ENCODE measurements around the gene ESRRB.

Gene ESRRB

GRCh38 chr14:76375947-76376404 is at the start of gene ESRRB:
Gene ESRRB, plus strand, starts transcription at chr14:76376137. Its CDS starts 265 bp downstream, at chr14:76376402.
- no peak for DNase-seq (ENCODE audit: low read depth)

GRCh38 chr14:76326918-76327689 is 48.8 kb upstream of the ESRRB start:
- no peak for DNase-seq (ENCODE audit: low read depth)

GRCh38 chr14:76328457-76329137 is 47.3 kb upstream of the ESRRB start:
- no peak for DNase-seq (ENCODE audit: low read depth)

DNA sequence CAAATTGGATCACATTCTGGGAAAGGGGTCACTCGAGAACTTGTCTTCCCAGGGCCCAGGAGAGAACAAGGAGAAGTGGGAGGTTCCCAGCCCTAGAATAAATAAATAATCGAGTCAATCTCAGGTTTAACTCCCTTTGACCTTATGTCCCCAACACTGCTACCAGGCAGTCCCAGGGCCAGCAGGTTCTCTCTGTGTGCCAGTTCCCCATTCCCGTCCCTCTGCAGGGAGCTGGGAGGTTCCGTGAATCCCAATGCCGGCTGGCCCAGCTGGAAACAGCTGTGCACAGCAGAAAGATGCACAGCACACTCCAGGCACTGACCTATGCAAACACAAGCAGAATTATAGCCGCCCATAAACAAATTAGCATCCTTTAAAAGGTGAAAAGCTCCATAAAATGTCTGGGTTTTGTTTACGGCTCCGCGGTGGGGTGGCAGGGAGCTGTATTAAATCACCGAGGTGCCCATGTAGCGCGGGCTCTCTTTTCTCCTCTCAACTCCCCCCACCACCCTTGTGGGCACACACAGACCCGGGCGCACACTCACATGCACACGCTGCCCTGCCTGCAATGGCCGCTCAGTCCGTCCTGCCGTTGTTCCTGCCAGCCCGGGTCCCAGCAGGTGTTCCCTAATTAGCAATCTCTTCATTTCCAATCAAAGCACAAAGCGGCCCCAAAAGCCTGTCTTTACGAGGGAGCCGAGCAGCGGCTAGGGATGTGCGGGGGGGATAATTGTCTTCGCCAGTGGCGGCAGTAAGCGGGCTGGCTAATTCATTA is 46.6 kb upstream of the ESRRB start:
- no peak for DNase-seq (ENCODE audit: low read depth)

DNA sequence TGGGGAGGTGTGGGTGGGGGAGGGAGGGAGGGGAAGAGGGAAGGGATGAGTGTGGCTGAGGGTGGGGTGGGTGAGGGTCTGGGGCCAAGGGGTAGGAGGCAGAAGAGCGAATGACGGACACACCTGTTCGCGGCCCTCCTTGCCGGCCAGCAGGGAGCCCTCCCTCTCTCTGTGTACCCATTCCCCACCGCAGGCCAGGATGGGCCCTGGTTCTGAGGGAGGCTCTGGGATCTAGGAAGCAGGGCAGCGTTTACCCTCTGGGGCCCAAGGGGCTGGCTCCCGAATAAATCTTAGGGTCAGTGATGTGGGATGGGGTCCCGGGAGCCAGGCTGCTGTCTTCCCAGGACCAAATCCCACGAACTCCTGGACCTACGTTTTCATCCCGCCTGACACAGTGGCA is 46.0 kb upstream of the ESRRB start:
- DNase-seq (ENCODE audit: low read depth) = no peak

GRCh38 chr14:76330411-76331327 is 45.3 kb upstream of the ESRRB start:
- no peak for DNase-seq (ENCODE audit: low read depth)

GRCh38 chr14:76331328-76332011 is 44.5 kb upstream of the ESRRB start:
- DNase-seq (ENCODE audit: low read depth) = no peak

GRCh38 chr14:76333664-76334063 is 42.3 kb upstream of the ESRRB start:
- no peak for DNase-seq (ENCODE audit: low read depth)

DNA sequence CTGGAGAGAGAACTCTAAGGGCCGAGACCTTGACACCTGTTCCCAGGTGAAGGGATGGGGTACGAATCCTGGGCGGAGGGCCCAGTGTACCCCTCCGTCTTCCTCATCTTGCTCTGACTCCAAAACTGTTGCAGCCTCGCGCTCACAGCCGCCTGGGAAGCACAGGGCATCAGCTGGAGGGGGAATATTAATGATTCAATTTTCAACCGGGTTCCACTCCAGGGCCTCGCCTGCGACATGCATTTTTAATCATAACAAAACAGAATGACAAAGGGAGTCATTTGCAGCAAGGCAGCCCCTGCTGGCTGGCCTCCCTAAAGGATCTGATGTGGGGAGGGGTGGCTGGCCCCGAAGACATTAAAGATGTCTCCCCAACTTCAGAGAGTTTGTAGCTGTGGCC is 41.6 kb upstream of the ESRRB start:
- no peak for DNase-seq (ENCODE audit: low read depth)

- no peak for DNase-seq (ENCODE audit: low read depth)
Observed at GRCh38 chr14:76336876-76337275, 39.1 kb upstream of the ESRRB start.

GRCh38 chr14:76337635-76338545 is 38.0 kb upstream of the ESRRB start:
- DNase-seq (ENCODE audit: low read depth) = no peak

GRCh38 chr14:76339728-76340615 is 36.0 kb upstream of the ESRRB start:
- no peak for DNase-seq (ENCODE audit: low read depth)

GRCh38 chr14:76343386-76343785 is 32.6 kb upstream of the ESRRB start:
- no peak for DNase-seq (ENCODE audit: low read depth)

GRCh38 chr14:76346391-76347160 is 29.4 kb upstream of the ESRRB start:
- DNase-seq (ENCODE audit: low read depth) = no peak

- DNase-seq (ENCODE audit: low read depth) = peak; percentile 44
Observed at GRCh38 chr14:76348898-76349297, 27.0 kb upstream of the ESRRB start.

DNA sequence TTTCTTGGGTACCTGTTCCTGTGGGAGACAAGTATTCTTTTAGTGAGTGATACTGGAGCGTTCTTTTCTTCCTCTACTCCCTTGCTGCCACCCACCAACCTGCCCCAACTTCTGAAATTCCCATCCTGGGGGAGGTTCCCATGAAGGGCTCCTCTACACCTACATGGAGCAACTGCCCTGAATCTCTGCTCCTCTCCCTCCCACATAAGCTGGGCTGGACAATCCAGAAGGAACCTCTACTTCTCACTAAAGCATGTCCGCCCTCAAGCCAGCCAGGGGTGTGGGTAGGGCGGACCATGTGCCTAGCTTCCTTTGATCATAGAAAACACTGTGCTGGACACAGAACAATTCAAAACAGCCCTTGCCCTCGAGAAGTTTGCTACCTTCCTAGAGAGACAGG is 25.9 kb upstream of the ESRRB start:
- DNase-seq (ENCODE audit: low read depth) = no peak

DNA sequence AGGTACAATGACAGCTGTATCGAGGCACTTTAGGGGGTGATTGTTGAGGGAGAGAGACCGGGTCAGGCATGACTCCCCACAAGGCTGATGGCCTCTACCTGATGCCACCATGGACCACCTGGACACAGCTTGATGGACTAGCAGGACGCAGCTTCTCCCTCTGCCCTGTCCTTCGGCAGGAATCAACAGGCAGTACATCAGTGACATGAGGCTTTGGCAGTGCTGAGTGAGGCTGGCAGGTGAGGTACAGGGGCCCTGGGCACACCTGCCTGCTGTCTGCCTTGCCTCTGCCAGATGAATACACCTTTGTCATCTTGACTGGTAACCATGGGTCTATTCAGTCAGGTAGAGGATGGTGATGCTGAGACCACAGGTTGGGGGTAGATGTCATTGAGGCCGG is 25.3 kb upstream of the ESRRB start:
- DNase-seq (ENCODE audit: low read depth) = no peak

DNA sequence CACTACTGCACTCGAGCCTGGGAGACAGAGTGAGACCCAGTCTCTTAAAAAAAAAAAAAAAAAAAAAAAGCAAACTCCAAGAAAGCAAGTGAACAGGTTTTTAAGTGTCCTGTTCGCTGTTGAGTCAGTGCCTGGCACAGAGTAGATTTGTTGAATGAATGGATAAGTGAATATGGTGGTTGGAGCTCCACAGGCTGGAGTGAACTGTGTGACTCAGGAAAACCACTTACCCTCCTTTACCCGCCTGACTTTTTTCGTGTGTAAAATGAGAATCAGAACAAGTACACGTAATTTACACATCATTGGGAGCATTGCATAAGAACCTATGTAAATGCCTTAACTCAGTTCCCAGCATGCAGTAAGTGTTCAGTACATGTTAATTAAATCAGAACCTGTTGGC is 24.0 kb upstream of the ESRRB start:
- DNase-seq (ENCODE audit: low read depth) = peak; percentile 2
